PFSK-1 (cell line): ENCODE data around the gene RARRES1.

Experiments
- FOXP2 ChIP-seq: optimal IDR thresholded peaks from 2 replicates; pipeline ENCODE3; 2011; ENCODE audit warnings: borderline replicate concordance, control low read depth, inconsistent platforms; ENCODE audit not compliant: insufficient read depth; ENCODE audit errors: extremely low read length, extremely low read depth
- POLR2AphosphoS5 ChIP-seq: IDR thresholded peaks from 2 replicates; pipeline ENCODE4 v1.6.1; 2012; ENCODE audit warnings: low read depth, mild to moderate bottlenecking, control low read depth, low read length, moderate library complexity
- TAF1 ChIP-seq: IDR thresholded peaks from 2 replicates; pipeline ENCODE4 v1.6.1; 2012; ENCODE audit warnings: low read length, control low read depth, borderline replicate concordance; ENCODE audit not compliant: insufficient read depth
- TF ChIP-seq, protein P1 (sequence below), 2 experiments: IDR thresholded peaks; 2 replicates each; pipeline versions ENCODE4 v1.6.1 to v1.8.0; 2011 to 2012; ENCODE audit warnings: low read depth in 2 of 2, low read length in 2 of 2, control low read depth in 1 of 2, inconsistent platforms in 1 of 2, mild to moderate bottlenecking in 1 of 2, moderate library complexity in 1 of 2; ENCODE audit not compliant: insufficient read depth in 1 of 2

GRCh38 chr3:158766364-158766763 lies 34.1 kb upstream of the RARRES1 start:
- no peak for TF ChIP-seq POLR2AphosphoS5
- TF ChIP-seq, protein P1, sequence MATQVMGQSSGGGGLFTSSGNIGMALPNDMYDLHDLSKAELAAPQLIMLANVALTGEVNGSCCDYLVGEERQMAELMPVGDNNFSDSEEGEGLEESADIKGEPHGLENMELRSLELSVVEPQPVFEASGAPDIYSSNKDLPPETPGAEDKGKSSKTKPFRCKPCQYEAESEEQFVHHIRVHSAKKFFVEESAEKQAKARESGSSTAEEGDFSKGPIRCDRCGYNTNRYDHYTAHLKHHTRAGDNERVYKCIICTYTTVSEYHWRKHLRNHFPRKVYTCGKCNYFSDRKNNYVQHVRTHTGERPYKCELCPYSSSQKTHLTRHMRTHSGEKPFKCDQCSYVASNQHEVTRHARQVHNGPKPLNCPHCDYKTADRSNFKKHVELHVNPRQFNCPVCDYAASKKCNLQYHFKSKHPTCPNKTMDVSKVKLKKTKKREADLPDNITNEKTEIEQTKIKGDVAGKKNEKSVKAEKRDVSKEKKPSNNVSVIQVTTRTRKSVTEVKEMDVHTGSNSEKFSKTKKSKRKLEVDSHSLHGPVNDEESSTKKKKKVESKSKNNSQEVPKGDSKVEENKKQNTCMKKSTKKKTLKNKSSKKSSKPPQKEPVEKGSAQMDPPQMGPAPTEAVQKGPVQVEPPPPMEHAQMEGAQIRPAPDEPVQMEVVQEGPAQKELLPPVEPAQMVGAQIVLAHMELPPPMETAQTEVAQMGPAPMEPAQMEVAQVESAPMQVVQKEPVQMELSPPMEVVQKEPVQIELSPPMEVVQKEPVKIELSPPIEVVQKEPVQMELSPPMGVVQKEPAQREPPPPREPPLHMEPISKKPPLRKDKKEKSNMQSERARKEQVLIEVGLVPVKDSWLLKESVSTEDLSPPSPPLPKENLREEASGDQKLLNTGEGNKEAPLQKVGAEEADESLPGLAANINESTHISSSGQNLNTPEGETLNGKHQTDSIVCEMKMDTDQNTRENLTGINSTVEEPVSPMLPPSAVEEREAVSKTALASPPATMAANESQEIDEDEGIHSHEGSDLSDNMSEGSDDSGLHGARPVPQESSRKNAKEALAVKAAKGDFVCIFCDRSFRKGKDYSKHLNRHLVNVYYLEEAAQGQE (IDR thresholded peaks at IDR 0.05; ENCODE audit: insufficient read depth in 1 of 2, low read depth in 2 of 2, low read length in 2 of 2), result no peak
- TF ChIP-seq FOXP2, result no peak
- TF ChIP-seq TAF1, result no peak
